A673 (cell line): ENCODE measurements around the gene SRD5A1.

Source experiments
- CTCF ChIP-seq: fragments of 300-800, 200-600 bp; sonication (generic); conservative IDR thresholded peaks from 2 replicates; pipeline ENCODE4 v1.5.1; 2017; ENCODE audit warnings: low read depth, mild to moderate bottlenecking, antibody characterized with exemption, low read length, moderate library complexity, mixed read lengths
- EZH2 ChIP-seq: fragments of 200-600 bp; sonication (generic); IDR thresholded peaks from 2 replicates; pipeline ENCODE4 v1.6.1; 2017; ENCODE audit warnings: borderline replicate concordance, low read depth, mild to moderate bottlenecking, mixed read lengths, antibody characterized with exemption, low read length; ENCODE audit not compliant: poor library complexity, severe bottlenecking

GRCh38 chr5:6634306-6634705, 1.1 kb downstream of the SRD5A1 start:
- TF ChIP-seq CTCF, result no peak
- no peak for TF ChIP-seq EZH2
